ENCODE results near the gene DHRS12. TPM values are rescaled to one million over a fixed set of nuclear protein-coding genes. Genes with fewer than 3 reads are reported as not detected.

The DHRS12 gene
- total RNA-seq (2014; rRNA removed) = 1.2 and 2.6 TPM in 2 replicates
- percentile 36 among the genes with signal in this experiment for Bru-seq, nascent RNA
- percentile 44 among the genes with signal in this experiment for BruChase-seq, experiment 1, labeled RNA remaining after a 6-hour chase
- BruChase-seq, experiment 2, labeled RNA remaining after a 2-hour chase = percentile 31 among the genes with signal in this experiment
- long read RNA-seq, partial matches to known transcripts = 1 of 9 reads
- long read RNA-seq, other reads (novel, unspliced or antisense) = 7 of 9 reads

GRCh38 chr13:51803422-51804294 lies at the start of gene DHRS12:
DHRS12 (minus strand) TSS chr13:51804163; CDS start chr13:51799659, 4,504 bp downstream.
- Histone ChIP-seq H3K9me2 (replicated peaks; ENCODE audit: low read length) (no peaks in the 10 kb centered on the region), H3K9ac (ENCODE audit: low read length) (peak within 1 kb of the TSS; percentile 90), H3K4me1 (ENCODE audit: insufficient read depth, low read length) (peaks cover 28% of the 10 kb centered on the region), H3K4me3 (ENCODE audit: low read length) (peak within 1 kb of the TSS; percentile 80), H3F3A (ENCODE audit: low read length, unreplicated experiment) (no peaks in the 10 kb centered on the region), H3K79me2 (ENCODE audit: low read length) (peaks cover 4% of the 10 kb centered on the region; the same call in 1 of the 2 replicates), H4K20me1 (ENCODE audit: low read length) (no peaks in the 10 kb centered on the region), H3K9me3 (ENCODE audit: low read length) (no peaks in the 10 kb centered on the region), H2AFZ (ENCODE audit: low read length) (peak within 1 kb of the TSS; percentile 73), H3K36me3 (ENCODE audit: low read depth, low read length) (no peaks in the 10 kb centered on the region), H3K27ac (ENCODE audit: low read length) (peak within 1 kb of the TSS; percentile 70), H3K27me3 (ENCODE audit: low read length) (no peaks in the 10 kb centered on the region), H3K4me2 (ENCODE audit: low read length) (peak within 1 kb of the TSS; percentile 88)
- peak; percentile 75 for DNase-seq
- TF ChIP-seq EZH2 (IDR thresholded peaks at IDR 0.05; ENCODE audit: low read length, unreplicated experiment) (no peak), CTCF (conservative IDR thresholded peaks at IDR 0.05; ENCODE audit: low read depth, low read length) (no peak), EZH2phosphoT487 (IDR thresholded peaks at IDR 0.05; ENCODE audit: borderline replicate concordance, low read length) (no peak)
- intact Hi-C loops (cut with micrococcal nuclease) = loop anchor here (5.0 kb wide), 1 partner anchor 399 kb away; no protein-coding TSS in a partner anchor
- POLR2A ChIA-PET (ENCODE audit: unreplicated experiment) = interaction anchor here (0.5 kb wide), 1 partner anchor 1663 kb away, joined by 3 read pairs; no protein-coding TSS in a partner anchor
- CTCF ChIA-PET = interaction anchor here (0.6 kb wide), 1 partner anchor 95 kb away, joined by 3 read pairs; no protein-coding TSS in a partner anchor
- peak; percentile 83 for ATAC-seq
- BruUV-seq (replicated peaks) = no TSS peak

GRCh38 chr13:51849145-51850101 lies 45.5 kb upstream of the DHRS12 start:
- intact Hi-C loops (cut with micrococcal nuclease) = no loop called here
- no peak overlapping the region for H2AFZ ChIP-seq (ENCODE audit: low read length)
- no TSS peak for BruUV-seq (replicated peaks)
- no peaks in the 10 kb centered on the region for H3F3A ChIP-seq (ENCODE audit: low read length, unreplicated experiment)
- H3K4me3 ChIP-seq (ENCODE audit: low read length) = no peak overlapping the region
- ChIA-PET POLR2A (ENCODE audit: unreplicated experiment) (no interaction called here), CTCF (no interaction called here)
- H4K20me1 ChIP-seq (ENCODE audit: low read length) = no peaks in the 10 kb centered on the region
- no peaks in the 10 kb centered on the region for H3K9me2 ChIP-seq (replicated peaks; ENCODE audit: low read length)
- DNase-seq (peak; percentile 10), ATAC-seq (peak; percentile 35)
- no peaks in the 10 kb centered on the region for H3K9me3 ChIP-seq (ENCODE audit: low read length)
- H3K9ac ChIP-seq (ENCODE audit: low read length) = no peak overlapping the region
- TF ChIP-seq EZH2phosphoT487 (IDR thresholded peaks at IDR 0.05; ENCODE audit: borderline replicate concordance, low read length) = no peak
- TF ChIP-seq CTCF (conservative IDR thresholded peaks at IDR 0.05; ENCODE audit: low read depth, low read length) = peak; percentile 65
- no peak for TF ChIP-seq EZH2 (IDR thresholded peaks at IDR 0.05; ENCODE audit: low read length, unreplicated experiment)
- no peaks in the 10 kb centered on the region; the same call in 1 of the 2 replicates for H3K36me3 ChIP-seq (ENCODE audit: low read depth, low read length)
- peaks cover 18% of the 10 kb centered on the region for H3K4me1 ChIP-seq (ENCODE audit: insufficient read depth, low read length)
- peak overlapping the region; percentile 48 for H3K27ac ChIP-seq (ENCODE audit: low read length)
- peak overlapping the region; percentile 22 for H3K4me2 ChIP-seq (ENCODE audit: low read length)
- H3K27me3 ChIP-seq (ENCODE audit: low read length) = no peaks in the 10 kb centered on the region
- H3K79me2 ChIP-seq (ENCODE audit: low read length) = no peaks in the 10 kb centered on the region
